HG03108 (cell line): ENCODE data around the gene EHBP1L1.
A peak's percentile ranks its signal among the peaks of the same experiment; 100 is the strongest.

Source experiments
- ATAC-seq: cut with Tn5 transposase; IDR thresholded peaks from one replicate; pipeline ENCODE4 v1.9.1; 2021; ENCODE audit warnings: moderate library complexity; ENCODE audit not compliant: unreplicated experiment

The EHBP1L1 gene

DNA sequence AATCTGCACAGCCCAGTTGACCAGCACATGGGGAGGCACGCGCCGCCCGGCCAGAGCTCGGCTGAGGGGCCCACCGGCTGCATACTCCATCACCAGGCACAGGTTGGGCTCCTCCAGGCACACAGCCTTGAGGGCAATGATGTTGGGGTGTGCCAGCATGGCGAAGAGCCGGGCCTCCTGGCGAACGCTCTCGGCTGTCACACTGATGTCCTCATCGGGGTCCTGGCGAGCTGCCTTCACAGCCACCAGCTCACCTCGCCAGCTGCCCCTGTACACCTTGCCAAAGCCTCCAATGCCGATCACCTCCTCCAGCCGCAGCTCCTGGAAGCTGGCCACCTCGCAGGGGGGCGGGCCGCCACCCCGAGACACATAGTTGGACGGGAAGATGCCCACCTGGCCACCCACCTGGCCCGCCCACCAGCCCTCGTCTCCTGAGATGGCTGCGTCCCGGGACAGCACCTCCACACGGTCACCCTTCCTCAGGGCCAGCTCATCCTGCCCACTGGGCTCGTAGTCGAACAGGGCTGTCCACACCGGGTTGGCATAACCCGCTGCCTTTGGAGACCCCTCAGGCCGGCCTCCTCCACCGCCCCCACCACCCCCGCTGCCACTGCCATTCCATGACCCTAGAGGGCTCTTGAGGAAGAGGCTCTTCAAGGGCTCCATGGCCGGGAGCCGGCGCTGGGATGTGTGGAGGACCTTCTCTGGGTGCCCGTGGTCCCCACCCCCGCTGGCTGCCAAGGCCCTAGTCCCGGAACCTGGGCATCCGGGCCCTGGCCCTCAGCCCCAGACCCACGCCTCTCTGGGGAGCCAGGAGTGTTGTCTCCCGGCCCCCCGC, 37.5 kb downstream of the EHBP1L1 start:
- ATAC-seq: no peak

DNA sequence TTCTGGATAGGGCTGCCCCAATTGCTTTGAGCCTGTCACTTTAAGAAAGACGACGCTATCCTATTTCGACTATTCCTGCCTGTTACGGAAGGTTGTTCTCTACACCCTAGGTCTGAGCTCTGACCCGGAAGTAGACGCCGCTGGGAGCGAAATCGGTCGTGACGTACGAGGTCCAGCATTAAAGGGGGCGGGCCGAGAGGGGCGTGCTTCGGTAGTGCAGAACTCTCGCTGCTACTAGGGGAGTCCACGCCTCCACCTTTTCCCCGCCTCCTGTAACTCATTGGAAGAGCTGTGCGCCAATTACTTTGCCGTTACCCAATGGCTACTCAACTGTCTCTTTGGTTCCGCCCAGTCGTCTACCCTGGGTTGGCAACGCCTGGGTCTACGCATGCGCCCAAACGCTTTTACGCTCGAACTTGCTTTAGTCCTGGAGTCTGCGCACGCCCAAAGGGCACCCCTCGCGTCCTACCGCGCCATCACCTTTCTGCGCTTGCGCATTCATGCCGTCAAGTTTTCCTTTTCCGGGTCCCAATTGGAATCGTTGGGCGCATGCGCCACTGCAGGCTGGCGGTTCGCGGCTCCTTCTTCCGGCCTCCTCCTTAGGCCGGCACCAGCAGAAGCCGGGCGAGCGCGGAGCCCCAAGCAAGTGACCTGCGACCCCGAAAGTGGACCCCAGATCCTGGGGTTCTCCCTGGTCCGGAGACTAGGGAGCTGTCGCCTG, 39.5 kb downstream of the EHBP1L1 start, which contains the start of gene PCNX3:
TSS of gene PCNX3 (plus strand) at position 548 of the 721 bp plus-strand sequence. CDS start 536 bp downstream, outside the sequence.
- peak; percentile 73 for ATAC-seq

DNA sequence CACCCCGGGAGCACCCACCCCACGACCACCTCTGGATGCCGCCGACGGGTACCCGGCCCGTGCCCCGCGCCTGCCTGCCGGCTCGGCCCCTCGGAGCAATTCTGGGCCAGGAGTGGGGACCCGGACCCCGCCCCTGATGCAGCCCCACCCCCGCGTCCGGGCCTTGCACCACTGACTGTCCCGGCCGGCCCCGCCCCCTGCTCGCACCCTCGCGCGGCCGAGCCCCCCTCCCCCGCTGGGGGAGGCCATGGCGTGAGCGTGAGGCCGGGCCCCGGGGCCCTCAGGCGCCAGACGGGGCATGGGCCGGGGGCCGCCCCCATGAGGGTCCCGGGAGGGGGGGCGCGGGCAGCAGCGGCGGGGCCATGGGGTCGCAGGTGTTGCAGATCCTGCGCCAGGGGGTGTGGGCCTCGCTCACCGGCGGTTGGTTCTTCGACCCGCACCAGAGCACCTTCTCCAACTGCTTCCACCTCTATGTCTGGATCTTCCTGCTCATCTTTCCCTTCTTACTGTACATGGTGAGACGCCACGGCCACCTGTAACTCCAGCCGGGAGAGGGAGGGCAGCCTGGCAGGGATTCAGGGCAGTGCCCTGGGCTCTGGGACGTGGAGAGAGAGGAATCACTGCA, 40.2 kb downstream of the EHBP1L1 start:
- ATAC-seq: peak; percentile 0

DNA sequence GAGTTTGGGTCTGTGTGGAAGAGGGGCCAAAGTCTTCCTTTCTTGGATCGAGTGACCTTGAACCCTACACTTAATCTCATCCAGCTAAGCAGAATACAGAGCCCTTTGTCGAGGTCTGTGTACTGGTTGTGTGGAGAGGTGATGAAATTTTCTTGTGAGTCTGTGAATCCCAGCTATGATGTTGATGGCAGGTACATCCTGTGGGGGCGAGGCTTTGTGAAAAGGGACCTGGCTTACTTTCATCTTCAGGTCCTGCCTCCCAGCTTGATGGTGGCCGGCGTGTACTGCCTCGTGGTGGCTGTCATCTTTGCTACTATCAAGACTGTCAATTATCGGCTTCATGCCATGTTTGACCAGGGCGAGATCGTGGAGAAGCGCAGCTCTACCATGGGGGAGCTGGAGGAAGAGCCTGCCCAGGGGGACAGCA, 40.7 kb downstream of the EHBP1L1 start:
- no peak for ATAC-seq

DNA sequence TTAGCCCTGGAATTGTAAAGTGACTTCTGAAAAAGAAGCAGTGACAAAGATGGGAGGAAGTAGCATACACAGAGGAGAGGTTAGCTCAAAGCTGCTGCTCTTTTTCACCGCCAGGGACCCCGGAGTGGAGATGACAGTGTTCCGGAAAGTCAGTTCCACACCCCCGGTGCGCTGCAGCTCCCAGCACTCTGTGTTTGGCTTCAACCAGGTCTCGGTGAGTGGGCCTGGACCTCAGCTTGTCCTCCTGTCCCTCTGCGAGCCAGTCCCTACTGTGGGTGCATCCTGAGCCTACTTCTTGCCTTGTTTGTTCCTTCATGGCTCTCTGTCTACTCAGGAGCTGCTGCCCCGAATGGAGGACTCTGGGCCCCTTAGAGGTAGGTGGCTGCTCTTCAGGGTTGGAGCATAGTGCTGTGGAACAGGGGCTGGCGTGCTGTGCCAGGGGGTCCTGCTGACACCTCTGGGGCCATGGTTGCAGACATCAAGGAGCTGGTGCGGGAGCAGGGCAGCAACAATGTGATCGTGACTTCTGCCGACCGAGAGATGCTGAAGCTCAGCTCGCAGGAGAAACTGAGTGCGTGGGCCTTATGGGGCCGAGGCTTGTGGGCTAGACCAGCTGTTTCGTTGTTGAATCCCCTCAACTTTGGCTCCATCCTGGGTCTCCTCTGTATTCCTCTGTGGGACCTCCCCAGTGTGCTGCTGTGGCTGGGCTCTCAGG, 41.4 kb downstream of the EHBP1L1 start:
- ATAC-seq: no peak

DNA sequence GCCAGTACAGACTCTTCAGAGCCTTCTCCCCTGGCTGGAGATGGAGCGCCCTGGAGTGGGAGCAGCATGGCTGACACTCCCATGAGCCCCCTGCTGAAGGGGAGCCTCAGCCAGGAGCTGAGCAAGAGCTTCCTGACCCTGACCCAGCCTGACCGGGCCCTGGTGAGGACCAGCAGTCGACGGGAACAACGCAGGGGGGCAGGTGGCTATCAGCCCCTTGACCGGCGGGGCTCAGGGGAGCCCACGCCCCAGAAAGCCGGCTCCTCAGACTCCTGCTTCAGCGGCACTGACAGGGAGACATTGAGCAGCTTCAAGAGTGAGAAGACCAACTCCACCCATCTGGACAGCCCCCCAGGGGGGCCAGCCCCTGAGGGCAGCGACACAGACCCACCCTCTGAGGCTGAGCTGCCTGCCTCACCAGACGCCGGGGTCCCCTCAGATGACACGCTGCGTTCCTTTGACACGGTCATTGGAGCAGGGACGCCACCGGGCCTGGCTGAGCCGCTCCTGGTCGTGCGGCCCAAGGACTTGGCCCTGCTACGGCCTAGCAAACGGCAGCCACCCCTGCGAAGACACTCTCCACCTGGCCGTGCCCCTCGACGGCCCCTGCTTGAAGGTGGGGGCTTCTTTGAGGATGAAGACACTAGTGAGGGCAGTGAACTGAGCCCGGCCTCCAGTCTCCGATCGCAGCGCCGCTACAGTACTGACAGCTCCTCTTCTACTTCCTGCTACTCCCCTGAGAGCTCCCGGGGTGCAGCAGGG, 42.3 kb downstream of the EHBP1L1 start:
- no peak for ATAC-seq

DNA sequence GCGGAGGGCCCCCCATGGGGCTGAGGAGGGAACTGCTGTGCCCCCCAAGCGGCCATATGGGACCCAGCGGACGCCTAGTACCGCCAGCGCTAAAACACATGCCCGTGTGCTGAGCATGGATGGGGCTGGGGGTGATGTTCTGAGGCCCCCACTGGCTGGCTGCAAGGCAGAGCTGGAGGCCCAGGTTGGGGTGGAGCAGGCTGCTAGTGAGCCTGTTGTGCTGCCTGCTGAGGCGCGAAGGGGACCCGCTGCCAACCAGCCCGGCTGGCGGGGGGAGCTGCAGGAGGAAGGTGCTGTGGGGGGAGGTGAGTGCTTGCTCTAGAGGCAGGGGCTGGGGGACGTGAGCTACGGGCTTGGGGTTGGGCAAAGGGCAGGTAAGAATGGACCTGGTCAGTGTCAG, 42.9 kb downstream of the EHBP1L1 start:
- ATAC-seq: no peak

DNA sequence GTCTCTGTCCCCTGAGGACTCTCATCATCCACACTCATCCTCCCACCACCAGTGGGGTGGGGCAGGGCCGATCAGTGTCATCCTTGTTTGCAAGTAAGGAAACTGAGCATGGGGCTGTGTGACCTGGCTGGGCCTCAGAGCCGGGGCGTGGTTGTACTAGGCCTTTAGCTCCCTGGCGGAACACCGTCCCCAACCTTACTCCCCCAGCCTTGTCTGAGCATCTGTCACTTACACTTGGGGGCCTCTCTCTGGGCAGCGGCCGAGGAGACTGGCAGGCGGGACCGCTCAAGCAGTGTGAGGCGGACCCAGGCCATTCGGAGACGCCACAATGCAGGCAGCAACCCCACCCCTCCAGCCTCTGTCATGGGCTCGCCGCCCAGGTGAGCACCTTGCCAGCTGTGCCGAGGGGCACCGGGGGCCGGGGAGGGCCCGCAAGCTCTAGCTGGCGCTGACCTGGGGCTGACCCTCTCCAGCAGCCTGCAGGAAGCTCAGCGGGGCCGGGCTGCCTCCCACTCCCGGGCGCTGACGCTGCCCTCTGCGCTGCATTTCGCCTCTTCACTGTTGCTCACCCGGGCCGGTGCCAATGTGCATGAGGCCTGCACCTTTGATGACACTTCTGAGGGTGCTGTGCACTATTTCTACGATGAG, 43.6 kb downstream of the EHBP1L1 start:
- ATAC-seq: no peak

DNA sequence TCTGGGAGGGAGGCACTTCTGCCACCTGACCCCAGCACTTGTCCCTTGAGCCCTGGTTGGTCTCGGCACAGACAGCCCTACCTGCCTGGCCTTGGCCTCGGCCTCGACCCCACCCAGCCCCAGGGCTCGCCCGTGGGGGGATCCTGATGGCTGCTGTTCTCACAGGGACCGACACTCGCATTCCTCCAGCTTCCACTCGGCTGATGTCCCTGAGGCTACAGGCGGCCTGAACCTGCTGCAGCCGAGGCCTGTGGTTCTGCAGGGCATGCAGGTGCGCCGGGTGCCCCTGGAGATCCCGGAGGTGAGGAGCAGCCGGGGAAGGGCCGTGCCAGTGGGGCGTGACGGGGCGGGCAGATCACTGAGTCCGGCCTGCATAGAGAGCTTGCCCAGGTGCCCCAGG, 44.8 kb downstream of the EHBP1L1 start:
- ATAC-seq: no peak

DNA sequence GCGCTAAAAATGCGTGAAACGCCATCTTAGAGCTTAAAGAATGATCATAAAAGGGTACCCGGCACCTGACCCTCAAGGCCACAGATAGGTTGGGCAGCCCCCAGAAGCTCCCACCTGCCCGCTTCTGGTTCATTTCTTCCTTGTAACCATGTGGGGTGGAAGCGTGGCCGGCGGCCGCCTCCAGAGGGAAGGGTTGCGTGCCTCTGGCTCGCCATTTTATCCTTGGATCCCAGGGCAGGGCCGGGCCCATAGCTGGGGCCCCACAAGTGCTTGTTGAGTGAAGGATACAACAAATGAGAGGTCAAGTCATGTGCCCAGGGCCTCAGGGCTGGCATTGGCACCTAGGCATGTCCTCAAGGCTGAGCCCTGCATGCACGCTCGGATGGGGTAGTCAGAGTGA, 45.6 kb downstream of the EHBP1L1 start:
- ATAC-seq: no peak

DNA sequence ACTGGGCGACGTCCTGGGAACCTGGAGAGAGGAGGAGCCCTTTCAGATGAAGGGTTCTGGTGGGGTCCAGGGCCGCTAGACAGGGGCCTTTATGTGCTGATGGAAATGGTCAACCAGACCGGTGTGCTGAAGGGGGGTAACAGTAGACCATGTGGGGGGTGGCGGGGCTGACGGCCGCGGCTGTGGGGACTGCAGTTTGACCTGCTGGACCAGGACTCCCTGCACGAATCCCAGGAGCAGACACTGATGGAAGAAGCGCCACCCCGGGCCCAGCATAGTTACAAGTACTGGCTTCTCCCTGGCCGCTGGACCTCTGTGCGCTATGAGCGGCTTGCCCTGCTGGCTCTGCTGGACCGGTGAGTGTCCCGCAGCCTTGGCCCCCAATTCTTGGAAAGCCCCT, 46.2 kb downstream of the EHBP1L1 start:
- no peak for ATAC-seq

DNA sequence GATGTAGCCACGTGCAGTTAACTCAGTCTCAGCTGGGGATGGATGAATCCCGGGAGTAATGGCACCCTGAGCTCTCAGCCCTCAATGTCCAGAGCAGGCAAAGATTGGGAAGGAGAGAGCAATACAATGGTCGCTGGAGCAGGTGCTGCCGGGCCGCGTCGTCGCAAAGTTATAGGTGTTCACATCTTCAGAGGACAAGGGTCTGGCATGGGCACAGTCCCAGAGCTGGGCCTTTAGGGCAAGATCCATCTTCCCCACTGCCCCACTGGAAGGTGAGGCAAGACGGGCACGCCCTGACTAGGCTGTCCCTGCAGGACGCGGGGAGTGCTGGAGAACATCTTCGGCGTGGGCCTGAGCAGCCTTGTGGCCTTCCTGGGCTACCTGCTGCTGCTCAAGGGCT, 47.3 kb downstream of the EHBP1L1 start:
- ATAC-seq: no peak

DNA sequence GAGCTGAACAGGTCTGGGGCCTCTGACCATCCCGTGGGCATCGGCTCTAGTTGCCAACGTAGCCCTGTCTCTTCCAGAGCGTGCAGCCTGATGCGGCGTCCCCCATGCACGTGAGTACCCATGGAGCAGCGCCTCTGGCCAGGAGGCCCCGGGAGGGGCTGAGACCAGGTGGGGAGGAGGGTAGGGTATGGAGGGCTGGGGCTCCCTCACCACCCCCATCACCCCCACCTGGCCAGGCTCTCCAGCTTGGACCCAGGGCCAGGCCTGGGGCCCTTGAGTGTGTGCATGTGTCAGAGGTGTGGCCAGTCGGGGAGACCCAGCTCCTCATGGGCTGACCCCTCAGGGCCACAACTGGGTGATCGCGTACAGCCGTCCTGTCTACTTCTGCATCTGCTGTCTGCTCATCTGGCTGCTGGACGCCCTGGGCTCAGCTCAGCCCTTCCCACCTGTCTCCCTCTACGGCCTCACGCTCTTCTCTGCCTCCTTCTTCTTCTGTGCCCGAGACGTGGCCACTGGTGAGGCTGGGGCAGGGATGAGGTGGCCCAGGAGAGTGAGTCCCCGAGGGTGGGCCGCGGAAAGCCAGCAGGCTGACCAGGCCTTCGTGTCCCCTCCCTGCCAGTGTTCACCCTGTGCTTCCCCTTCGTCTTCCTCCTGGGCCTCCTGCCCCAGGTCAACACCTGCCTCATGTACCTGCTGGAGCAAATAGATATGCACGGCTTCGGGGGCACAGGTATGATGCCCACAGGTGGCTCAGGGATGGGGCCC, 48.2 kb downstream of the EHBP1L1 start:
- no peak for ATAC-seq

DNA sequence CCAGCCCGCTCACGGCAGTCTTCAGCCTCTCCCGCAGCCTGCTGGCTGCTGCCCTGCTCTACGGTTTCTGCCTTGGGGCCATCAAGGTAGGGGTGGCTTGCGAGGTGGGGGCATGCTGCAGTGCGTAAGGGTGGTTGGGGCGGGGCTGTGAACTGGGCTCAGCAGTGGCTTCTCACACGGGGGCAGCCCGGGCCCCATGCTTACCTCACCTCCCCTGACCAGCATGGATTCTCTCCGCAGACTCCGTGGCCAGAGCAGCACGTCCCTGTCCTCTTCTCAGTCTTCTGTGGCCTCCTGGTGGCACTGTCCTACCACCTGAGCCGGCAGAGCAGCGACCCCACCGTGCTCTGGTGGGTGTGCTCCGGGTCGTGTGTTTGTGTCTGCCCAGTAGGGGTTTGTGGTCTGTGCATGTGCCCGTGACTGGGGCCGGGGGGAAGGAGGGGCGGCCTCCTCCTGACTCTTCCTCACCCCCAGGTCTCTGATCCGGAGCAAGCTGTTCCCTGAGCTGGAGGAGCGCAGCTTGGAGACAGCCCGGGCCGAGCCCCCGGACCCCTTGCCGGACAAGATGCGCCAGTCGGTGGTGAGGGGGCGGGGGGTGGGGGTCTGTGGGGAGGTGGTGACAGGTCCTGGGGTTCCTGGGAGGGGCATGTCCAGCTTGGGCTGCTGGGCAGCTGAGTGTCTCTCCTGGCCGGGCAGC, 49.2 kb downstream of the EHBP1L1 start:
- no peak for ATAC-seq

DNA sequence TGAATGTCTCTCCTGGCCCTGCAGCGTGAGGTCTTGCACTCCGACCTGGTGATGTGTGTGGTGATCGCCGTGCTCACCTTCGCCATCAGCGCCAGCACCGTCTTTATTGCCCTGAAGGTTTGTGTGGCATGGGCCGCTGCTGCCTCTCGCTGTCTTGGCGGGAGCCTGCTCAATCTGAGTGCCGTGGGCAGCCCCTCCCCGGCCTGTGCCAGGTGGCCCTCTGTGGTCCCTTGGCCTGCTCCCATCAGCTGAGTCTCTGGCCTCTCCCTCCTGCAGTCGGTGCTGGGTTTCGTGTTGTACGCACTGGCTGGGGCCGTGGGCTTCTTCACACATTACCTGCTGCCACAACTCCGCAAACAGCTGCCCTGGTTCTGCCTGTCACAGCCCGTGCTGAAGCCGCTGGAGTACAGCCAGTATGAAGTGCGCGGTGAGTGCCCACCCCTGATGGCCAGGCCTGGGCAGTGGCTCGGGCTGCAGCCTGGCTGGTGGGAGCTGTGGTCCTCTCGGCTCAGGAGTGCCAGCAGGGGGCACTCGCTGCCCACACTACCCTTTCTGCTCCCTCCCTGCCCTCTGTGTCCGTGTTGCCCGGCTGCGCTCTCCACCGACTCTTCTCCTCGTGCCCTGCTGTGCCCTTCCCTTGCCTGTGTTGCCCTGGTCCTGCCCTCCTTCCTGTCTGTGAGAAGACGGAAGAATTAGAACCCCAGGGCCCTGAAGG, 49.9 kb downstream of the EHBP1L1 start:
- ATAC-seq: no peak

DNA sequence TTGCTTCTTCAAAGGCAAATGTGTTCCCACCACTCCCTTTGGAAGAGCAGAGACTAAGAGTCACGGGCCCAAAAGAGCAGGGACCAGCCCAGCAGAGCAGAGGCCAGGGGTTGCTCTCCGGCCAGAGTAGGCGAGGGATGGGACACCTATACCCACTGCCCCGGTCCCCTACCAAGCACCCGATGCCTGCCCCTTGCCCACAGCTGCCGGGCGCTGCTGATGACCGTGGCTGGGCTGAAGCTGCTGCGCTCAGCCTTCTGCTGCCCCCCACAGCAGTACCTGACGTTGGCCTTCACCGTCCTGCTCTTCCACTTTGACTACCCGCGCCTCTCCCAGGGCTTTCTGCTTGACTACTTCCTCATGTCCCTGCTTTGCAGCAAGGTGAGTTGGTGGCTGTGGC, 51.3 kb downstream of the EHBP1L1 start:
- no peak for ATAC-seq

DNA sequence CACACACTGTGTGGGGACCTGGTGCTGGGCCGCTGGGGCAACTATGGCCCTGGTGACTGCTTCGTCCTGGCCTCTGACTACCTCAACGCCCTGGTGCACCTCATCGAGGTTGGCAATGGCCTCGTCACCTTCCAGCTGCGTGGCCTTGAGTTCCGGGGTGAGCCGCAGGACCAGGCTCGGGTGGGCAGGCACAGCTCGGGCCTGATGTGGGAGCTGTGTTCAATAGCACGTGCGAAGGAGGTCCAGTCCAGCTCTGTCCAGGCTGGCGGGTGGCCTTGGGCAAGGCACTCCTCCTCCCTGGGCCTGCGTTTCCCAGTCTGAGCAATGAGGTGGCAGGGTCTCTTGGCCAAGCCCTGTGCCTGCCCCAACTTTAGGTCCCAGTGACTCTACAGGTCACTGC, 53.7 kb downstream of the EHBP1L1 start:
- ATAC-seq: no peak

DNA sequence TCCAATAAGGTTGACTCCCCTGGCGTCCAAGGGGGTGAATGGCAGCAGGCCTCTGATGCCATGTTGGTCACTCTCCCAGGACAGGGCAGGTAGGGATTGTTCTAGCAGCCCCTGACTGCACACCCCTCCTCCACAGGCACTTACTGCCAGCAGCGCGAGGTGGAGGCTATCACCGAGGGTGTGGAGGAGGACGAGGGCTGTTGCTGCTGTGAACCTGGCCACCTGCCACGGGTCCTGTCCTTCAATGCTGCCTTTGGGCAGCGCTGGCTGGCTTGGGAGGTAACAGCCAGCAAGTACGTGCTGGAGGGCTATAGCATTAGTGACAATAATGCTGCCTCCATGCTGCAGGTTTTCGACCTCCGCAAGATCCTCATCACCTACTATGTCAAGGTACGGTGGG, 54.4 kb downstream of the EHBP1L1 start:
- ATAC-seq: no peak
